Stimulated activated CD8-positive, alpha-beta memory T cell treated with anti-CD3 and anti-CD28 coated beads, Interleukin-4, amount 100 ng/mL, for 48 hours (primary cell): ENCODE measurements around the gene RNU5D-1.
"Not testable (repeated sequence)": the region's sequence is repeated elsewhere in the genome, so short reads cannot be mapped to it uniquely, and the experiment has no call there.

Experiments
- DNase-seq: peaks from one replicate; pipeline ENCODE4 v3.0.0-alpha.2; 2020

Gene RNU5D-1

GRCh38 chr1:44724955-44725698 is 5.8 kb downstream of the RNU5D-1 start:
- no peak for DNase-seq

- peak; percentile 41 for DNase-seq
Observed at GRCh38 chr1:44724296-44724954, 6.5 kb downstream of the RNU5D-1 start.

- peak; percentile 76 for DNase-seq
Observed at GRCh38 chr1:44723496-44724295, 7.3 kb downstream of the RNU5D-1 start.

- peak; percentile 61 for DNase-seq
Observed at GRCh38 chr1:44723064-44723463, 7.9 kb downstream of the RNU5D-1 start.

- DNase-seq, result peak; percentile 86
Observed at GRCh38 chr1:44721485-44722361, 9.2 kb downstream of the RNU5D-1 start.

- no peak for DNase-seq
Observed at GRCh38 chr1:44720281-44720680, 10.7 kb downstream of the RNU5D-1 start.

GRCh38 chr1:44719318-44719717 is 11.7 kb downstream of the RNU5D-1 start:
- DNase-seq, result no peak

GRCh38 chr1:44718091-44718490 is 12.9 kb downstream of the RNU5D-1 start:
- DNase-seq, result no peak

GRCh38 chr1:44717653-44718052 is 13.3 kb downstream of the RNU5D-1 start:
- DNase-seq, result no peak

GRCh38 chr1:44717156-44717555 is 13.8 kb downstream of the RNU5D-1 start:
- DNase-seq, result no peak

GRCh38 chr1:44714944-44715571 is 15.9 kb downstream of the RNU5D-1 start:
- DNase-seq, result peak; percentile 72

GRCh38 chr1:44714532-44714931 is 16.4 kb downstream of the RNU5D-1 start:
- no peak for DNase-seq

GRCh38 chr1:44713321-44713781 is 17.6 kb downstream of the RNU5D-1 start:
- no peak for DNase-seq

GRCh38 chr1:44707959-44708831 is 22.8 kb downstream of the RNU5D-1 start:
- DNase-seq, result peak; percentile 51

GRCh38 chr1:44707112-44707881 is 23.7 kb downstream of the RNU5D-1 start:
- DNase-seq, result no peak

GRCh38 chr1:44705938-44706337 is 25.0 kb downstream of the RNU5D-1 start:
- no peak for DNase-seq

GRCh38 chr1:44705470-44705869 is 25.5 kb downstream of the RNU5D-1 start:
- DNase-seq, result no peak

GRCh38 chr1:44701141-44701573 is 29.8 kb downstream of the RNU5D-1 start:
- no peak for DNase-seq

GRCh38 chr1:44700573-44700972 is 30.4 kb downstream of the RNU5D-1 start:
- DNase-seq, result no peak

- DNase-seq, result not testable (repeated sequence)
Observed at GRCh38 chr1:44699375-44699774, 31.6 kb downstream of the RNU5D-1 start.
